HuH-7 (cell line): ENCODE results near the gene HDGF.
A peak's percentile ranks its signal among the peaks of the same experiment; 100 is the strongest.

Experiments used
- DNase-seq: peaks from one replicate; pipeline ENCODE4 v3.0.0; 2011; ENCODE audit warnings: low spot score

HDGF gene

DNA sequence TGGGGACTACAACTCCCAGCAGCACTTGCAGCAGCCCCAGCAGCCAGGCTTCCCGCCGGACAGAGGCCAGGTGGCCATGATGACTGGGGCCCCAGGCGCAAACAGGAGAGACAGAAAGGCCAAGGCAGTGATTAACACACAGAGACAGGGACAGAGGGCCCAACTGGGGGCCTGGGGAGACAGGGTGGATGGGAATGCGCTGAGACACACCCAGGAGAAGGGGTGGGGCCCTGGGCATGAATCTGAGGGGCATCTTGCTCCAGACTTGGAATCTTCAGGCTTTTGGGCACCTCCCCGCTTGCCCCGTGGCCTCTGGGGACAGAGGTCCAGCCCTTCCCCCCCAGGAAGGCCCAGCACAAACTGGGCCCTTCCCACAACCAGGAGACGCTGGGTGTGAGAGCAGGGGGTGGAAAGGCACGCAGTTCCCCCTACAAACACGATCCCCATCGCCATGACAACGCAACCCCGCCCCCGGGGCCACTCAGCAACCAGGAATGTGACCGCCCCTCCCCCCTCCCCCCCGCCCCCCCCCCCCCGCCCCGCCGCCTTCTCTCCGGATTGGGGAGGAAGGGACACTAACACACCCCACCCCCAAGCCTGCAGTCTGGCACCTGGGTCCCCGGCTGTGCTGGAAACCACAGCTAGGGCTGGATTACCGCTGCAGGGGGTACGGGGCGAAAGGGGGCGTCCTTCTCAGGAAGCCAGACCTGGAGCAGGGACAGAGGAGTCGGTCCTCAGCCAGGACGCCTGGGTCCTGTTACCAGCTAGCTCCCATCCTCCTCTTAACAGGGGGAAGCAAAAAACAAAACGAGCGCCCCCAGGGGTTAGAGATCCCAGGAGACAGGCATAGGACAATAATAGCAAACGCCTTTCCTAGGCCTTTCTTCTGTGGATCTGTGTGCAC lies 4.5 kb downstream of the HDGF start:
- DNase-seq: peak; percentile 89

- no peak for DNase-seq
Measured at GRCh38 chr1:156746406-156746727, 5.1 kb downstream of the HDGF start.

DNA sequence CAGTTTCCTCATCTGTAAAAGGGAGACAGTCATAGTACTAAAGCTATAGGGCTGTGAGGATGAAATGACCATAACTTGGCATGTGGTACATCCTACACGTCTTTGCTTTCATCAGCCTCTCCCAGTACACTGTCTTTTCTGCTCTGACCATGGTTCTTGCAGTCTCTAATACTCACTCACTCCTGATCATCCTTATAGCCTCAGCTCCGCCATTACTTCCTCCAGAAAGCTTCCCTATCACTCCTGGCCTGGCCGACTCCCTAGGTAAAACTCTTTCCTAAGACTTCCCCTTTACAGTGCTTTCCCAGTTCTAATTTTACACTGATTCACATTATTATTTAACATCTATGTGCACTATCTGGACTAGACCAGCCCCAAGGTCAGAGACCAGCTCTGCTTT lies 5.6 kb downstream of the HDGF start:
- no peak for DNase-seq

DNA sequence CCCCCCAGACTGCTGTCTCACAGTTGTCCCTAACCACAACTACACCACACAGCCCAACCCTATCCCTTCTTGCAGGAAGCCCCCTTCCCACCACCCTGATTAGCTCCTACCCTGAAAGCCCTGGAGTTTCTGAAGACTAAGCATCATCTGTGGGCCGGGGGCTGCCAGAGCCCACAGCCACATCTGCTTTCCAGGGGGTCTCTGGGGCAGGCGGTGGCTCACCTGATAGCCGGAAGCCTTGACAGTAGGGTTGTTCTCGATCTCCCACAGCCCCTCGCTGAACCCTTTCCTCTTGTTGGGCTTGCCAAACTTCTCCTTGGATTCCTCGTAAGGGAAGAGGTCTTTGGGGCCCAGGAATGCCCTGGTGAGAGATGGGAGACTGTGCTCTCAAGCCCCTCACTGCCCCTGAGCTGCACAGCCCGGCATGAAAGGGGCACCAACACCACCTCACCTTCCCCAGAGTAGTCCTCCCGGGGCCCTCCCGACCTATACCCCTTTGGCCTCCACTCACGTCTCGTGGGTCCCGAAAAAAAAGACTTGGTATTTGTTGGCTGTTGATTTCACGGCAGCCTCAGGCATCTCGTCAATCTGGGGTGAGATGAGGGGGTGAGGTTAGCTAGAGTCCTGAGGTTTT lies 6.6 kb downstream of the HDGF start:
- no peak for DNase-seq

DNA sequence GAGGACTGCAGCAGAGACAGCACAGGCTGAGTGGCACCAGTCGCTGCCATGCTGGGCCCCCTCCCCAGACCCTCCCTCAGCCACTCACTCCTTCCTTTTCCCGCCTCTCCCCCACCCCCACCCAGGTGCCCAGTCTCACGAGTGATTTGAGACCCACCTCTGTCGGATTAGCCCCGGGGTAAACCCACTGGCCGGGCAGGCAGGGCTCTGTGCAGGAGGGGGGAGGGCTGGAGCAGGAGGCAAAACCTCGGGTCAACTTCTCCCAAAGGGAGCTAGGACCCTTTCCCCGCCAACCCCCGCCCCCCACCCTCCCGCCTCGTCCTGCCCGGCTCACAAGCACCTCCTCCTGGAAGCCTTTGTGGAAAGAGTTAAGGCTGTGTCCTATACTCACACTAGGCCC lies 7.1 kb downstream of the HDGF start:
- DNase-seq: no peak

GRCh38 chr1:156743367-156744302 lies 7.8 kb downstream of the HDGF start:
- DNase-seq: no peak

DNA sequence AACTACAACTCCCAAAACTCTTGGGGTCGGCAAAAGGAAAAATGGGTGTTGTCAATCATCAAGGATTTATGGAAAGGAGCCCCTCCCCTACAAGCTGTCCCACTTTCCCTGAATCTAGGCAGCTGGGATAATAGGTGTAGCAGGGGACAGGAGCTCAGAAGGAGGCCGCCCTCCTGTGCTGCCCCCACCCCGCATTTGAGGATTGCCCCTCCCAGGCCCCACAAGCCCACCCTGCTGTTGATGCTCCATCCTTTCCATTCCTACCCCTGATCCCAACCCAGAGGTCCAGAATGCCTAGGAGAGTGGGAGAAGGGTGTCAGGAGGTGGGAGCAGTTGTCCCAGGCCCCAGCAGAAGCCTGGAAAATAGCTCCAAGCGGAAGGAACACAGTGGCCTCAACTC lies 8.7 kb downstream of the HDGF start:
- no peak for DNase-seq

DNA sequence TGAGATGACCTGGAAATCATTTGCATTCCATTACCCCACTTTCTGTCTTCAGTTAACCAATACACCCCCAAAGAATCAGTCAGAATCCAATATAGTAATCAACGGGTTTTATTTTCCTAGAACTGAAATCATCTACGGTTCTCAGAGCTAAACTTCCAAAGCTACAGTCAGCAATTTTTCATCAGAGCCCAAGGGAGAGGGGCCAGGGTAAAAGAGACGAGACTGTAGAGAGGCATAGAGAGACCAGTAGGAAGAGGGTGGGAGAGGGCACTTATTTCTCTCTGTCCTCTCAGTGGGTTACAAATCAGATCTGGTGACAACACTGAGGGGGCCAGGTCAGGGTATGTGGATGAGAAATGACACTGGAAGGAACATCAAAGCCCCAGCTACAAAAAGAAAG lies 9.5 kb downstream of the HDGF start:
- no peak for DNase-seq

DNA sequence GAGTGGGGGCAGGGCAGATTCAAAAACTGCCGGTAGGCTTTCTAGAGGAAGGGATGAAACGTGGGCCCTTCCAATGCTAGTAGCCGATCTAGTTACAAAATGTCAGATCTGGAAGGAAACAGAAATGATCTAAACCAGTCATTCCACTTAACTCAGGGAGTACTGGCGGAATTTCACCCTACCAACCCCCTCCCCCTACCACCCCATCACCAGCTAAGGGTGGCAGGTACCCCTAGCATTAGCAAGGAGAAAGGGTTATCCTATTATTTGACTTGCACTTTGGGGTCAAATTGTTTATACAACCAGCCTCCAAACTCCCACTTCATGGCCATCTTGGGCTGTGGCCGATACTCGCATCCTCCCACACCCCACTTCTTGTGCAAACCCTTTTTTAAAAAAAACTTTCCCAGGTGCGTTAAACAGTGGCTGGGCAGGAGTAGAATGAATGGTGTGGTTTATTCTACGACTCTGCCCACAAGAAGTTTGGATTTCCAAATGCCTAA lies 9.9 kb downstream of the HDGF start:
- no peak for DNase-seq

- peak; percentile 94 for DNase-seq
Measured at GRCh38 chr1:156740741-156741480, 10.6 kb downstream of the HDGF start, which contains the start of gene MRPL24. TSS of gene MRPL24 (minus strand) at chr1:156741088. CDS start at chr1:156738704, 2,384 bp downstream.

DNA sequence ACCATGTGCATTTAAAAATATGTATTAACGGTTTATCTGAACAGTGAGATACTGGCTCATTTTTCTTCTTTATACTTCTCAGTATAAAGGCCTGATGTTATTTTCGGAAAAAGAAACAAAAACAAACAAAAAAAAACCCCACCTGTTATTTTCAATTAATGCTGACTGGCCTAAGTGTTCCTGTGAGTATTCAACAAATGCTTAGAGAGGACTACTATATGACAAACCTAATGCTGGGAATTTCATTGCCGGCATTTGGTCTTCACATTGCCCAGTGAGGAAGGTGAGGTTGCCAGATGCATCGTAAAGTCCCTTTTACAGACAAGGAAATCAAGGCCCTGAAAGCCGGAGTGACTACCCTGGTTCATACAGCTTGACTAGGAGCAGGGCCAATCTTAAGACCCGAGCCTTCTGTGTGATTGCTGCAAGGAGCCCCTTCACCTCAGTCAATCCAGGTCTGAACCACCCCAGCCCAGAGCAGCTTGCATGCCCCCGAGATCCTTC lies 11.2 kb downstream of the HDGF start:
- DNase-seq: no peak

- DNase-seq: no peak
Measured at GRCh38 chr1:156738916-156739315, 12.6 kb downstream of the HDGF start.

- DNase-seq: no peak
Measured at GRCh38 chr1:156738407-156738806, 13.1 kb downstream of the HDGF start.

- no peak for DNase-seq
Measured at GRCh38 chr1:156733989-156734584, 17.4 kb downstream of the HDGF start.

DNA sequence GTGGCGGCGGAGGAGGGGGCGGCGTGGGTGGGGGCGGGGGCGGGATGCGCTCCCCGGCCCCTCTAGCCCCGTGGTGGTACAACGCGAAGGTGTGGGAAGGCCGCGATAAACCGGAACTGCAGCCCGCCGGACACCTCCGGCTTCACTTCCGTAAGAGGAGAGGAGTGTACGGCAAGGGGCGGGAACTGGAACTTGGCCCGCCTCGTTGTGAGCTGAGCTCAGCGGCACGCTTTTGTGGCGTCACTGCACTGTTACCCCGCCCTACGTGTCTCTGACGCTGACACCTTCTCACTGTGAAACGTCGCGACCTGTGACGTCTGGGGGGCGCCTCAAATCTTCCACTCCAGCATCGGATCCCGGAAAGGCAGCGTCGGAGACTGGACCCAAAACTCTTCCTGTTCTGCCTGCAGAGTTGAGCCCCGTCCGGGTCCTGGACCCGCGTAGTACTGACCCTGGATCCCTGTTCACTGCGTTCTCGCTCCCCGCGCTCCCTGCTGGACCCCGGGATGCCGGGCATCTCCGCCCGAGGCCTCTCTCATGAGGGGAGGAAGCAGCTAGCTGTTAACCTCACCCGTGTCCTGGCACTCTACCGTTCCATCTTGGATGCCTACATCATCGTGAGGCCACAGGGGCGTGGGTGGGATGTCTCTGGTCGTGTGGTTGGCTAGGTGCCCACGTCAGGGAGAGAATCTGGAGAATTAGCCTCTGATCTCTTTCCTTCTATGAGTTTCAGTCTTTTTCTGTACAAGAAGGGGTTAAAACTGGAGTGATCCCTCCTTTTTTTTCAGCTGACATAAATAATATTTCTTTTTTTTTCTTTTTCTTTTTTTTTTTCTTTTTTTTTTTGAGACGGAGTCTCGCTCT lies 22.6 kb downstream of the HDGF start, which contains the start of gene ISG20L2:
TSS of gene ISG20L2 (minus strand) at position 168 of the 864 bp plus-strand sequence. CDS start 1,114 bp downstream, outside the sequence.
- peak; percentile 91 for DNase-seq

DNA sequence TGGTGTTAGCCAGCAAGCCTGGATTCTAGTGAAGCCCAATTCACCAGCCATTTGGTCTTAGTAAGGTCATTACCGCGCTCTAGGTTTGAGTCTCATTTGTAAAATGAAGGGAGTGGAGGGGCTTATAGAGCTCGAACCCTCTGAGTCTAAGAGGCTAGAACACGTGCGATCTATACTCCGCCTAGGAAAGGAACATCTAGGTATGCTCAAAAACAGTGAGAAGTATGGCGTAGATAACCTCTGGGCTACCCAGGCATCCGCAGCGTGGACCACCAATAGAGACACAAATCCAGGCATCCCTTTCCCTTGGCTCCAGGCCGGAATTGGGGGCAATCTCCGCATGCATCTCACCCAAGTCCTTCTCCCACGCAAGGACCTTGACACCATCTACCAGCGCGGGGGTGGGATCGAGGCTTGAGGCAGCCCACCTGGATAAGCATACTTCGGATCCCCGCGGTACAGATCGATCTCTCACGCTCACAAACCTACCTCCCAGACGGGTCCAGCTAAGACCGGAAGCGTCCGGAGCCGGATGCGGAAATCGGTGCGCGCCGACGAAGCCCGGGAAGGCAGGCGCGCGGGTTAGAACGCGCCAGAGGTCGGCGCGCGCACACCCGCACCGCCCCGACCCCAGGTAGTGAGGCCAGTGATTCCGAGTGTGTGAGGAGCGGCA lies 23.4 kb downstream of the HDGF start, which contains the start of gene METTL25B:
TSS of gene METTL25B (plus strand) at position 544 of the 673 bp plus-strand sequence. CDS start 636 bp downstream, outside the sequence.
- peak; percentile 89 for DNase-seq

DNA sequence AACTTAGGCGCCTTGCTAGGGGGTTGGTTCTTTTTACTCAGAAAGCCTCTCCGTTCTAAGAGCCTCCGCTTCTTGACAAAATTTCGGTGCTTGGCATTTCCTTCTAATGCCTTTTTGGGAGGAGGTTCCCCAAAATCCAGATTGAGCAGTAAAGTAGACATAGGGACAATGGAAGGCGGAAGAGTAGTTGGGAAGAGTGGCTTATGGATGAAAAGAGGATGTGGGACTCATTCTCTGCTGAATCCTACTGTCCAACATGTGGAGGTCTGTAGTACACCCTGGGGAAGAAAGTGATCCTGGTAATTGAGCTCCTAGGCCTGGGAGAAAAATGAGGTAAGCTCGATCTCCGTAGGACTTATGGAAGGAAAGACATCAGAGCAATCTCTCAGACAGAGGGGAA lies 24.0 kb downstream of the HDGF start:
- DNase-seq: no peak

DNA sequence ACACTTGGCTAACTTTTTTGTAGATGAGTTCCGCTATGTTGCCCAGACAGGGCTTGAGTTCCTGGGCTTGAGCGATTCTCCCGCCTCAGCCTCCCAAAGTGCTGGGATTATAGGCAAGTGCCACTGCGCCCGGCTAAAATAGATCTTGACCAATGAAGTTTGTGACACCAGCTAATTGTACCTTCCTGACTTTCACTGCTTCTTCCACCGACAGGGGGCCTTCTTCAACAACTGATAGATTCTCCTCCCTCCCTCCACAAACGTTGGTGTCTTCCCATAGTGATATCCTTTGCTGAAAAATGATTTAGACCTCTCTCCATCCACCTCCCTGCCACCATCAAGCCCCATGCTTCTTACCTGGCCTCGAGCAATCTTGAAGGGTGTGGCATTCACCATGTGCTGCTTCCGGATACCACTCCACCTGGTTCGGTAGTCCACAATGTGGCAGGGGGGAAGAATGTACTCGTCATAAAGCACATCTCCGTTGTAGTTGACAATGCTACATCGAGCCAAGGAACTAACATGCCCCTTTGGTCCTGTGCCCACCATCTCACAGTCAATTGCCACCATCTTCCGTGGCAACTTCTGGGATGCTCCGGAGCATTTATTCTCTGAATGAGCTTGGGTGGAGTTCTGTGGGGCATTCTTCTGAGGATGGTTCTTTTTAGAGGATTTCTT lies 24.8 kb downstream of the HDGF start:
- peak; percentile 85 for DNase-seq
